ENCODE data around the gene KCNIP4. TPM values are rescaled to one million over a fixed set of nuclear protein-coding genes. Genes with fewer than 3 reads are reported as not detected.

The KCNIP4 gene
- total and polyA plus RNA-seq, 10 of the 15 experiments (the other 5 are each of a cell fraction or from before 2014, with no cell fraction given) = 0.03 to 0.23 (median 0.13) TPM; not detected in 7

DNA sequence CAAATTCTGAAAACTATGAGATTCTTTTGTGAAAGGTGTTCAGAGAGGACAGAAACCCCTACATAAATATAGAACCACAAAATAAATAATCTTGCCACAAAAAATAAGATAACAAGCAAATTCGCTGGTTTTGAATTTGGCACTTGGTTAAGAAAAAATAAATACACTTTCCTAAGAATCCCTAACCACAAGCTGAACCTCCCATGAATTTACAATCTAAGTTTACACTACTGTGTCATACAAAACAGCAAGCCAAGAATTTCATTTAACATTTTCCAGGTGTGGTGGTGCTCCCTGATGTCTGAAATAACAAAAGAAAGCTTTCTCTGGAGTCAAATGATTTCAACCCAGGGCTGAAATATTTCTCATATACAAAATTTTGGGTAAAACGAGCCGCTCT lies 121.0 kb downstream of the KCNIP4 start (continued):
- TF ChIP-seq, protein P1, sequence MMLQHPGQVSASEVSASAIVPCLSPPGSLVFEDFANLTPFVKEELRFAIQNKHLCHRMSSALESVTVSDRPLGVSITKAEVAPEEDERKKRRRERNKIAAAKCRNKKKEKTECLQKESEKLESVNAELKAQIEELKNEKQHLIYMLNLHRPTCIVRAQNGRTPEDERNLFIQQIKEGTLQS (IDR thresholded peaks at IDR 0.05; ENCODE audit: borderline replicate concordance, extremely low read depth, low read depth, low read length) = no peak
- no peak for TF ChIP-seq ASH2L (IDR thresholded peaks at IDR 0.05; ENCODE audit: borderline replicate concordance, low read depth)

DNA sequence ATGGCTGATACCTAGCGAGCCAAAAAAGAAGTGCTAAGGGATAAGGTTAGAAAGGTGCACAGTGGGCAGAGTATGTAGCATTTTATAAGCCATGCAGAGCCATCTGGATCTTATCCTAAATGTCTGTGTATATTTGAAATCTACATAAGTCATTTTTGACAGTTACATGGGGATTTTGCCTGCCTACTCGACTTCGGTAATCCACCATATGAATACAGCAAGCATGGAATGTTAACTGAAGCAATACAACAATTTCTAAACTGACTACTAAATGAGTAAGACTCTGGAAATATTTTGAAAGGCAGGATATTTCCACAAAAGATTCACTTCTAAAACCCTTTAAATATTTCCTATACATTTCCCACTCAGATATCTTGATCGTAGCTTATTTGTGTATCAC lies 122.5 kb downstream of the KCNIP4 start:
- Histone ChIP-seq H3K79me2 (ENCODE audit: control insufficient read depth, insufficient read depth, low read length) (no peaks in the 10 kb centered on the region), H3K9ac (ENCODE audit: control insufficient read depth, insufficient read depth, low read length) (no peak overlapping the region), H3K27ac (ENCODE audit: control insufficient read depth, insufficient read depth) (no peak overlapping the region), H3K9me3 (replicated peaks; ENCODE audit: control insufficient read depth, insufficient read depth, low read length) (no peaks in the 10 kb centered on the region), H2AFZ (ENCODE audit: control insufficient read depth, low read depth, low read length) (no peak overlapping the region), H3K4me1 (ENCODE audit: control insufficient read depth, insufficient read depth, low read length) (no peaks in the 10 kb centered on the region), H4K20me1 (ENCODE audit: control insufficient read depth, insufficient read depth) (no peaks in the 10 kb centered on the region), H3K36me3 (ENCODE audit: control insufficient read depth in 2 of 2, insufficient read depth in 2 of 2, low read length in 1 of 2) (no peaks in the 10 kb centered on the region), H3K27me3 (replicated peaks in 1 of 2; ENCODE audit: control insufficient read depth in 2 of 2, insufficient read depth in 2 of 2, low read length in 1 of 2) (no peaks in the 10 kb centered on the region), H3K4me3 (no peak overlapping the region), H3K4me2 (ENCODE audit: control insufficient read depth, insufficient read depth) (no peak overlapping the region)
- in situ Hi-C loops (cut with MboI) (no loop called here), intact Hi-C loops (cut with micrococcal nuclease; ENCODE audit: unreplicated experiment) (no loop called here)
- TF ChIP-seq SMC3 (IDR thresholded peaks at IDR 0.05; ENCODE audit: borderline replicate concordance, low read length) (no peak), SREBF2 (IDR thresholded peaks at IDR 0.05; ENCODE audit: low read length) (no peak), BMI1 (IDR thresholded peaks at IDR 0.05; ENCODE audit: borderline replicate concordance) (no peak), FOXM1 (IDR thresholded peaks at IDR 0.05; ENCODE audit: low read depth, low read length) (no peak), CBFB (IDR thresholded peaks at IDR 0.05; ENCODE audit: low read depth) (no peak), NFYA (IDR thresholded peaks at IDR 0.05; ENCODE audit: borderline replicate concordance, low read depth, low read length) (no peak), EED (IDR thresholded peaks at IDR 0.05; ENCODE audit: low read depth) (no peak), SREBF1 (IDR thresholded peaks at IDR 0.05; ENCODE audit: low read length) (no peak), JUNB (IDR thresholded peaks at IDR 0.05) (no peak), CBX5 (IDR thresholded peaks at IDR 0.05; ENCODE audit: low read depth) (no peak), IKZF1 (conservative IDR thresholded peaks at IDR 0.05) (no peak), TCF3 (IDR thresholded peaks at IDR 0.05; ENCODE audit: borderline replicate concordance, insufficient read depth, low read depth, low read length) (no peak), NFIC (IDR thresholded peaks at IDR 0.05; ENCODE audit: low read depth, low read length) (no peak), IKZF2 (IDR thresholded peaks at IDR 0.05) (no peak), SUZ12 (IDR thresholded peaks at IDR 0.05; ENCODE audit: unreplicated experiment) (no peak)
- TF ChIP-seq, protein P2, sequence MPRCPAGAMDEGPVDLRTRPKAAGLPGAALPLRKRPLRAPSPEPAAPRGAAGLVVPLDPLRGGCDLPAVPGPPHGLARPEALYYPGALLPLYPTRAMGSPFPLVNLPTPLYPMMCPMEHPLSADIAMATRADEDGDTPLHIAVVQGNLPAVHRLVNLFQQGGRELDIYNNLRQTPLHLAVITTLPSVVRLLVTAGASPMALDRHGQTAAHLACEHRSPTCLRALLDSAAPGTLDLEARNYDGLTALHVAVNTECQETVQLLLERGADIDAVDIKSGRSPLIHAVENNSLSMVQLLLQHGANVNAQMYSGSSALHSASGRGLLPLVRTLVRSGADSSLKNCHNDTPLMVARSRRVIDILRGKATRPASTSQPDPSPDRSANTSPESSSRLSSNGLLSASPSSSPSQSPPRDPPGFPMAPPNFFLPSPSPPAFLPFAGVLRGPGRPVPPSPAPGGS (IDR thresholded peaks at IDR 0.05; ENCODE audit: borderline replicate concordance, insufficient read depth, low read depth, low read length, poor library complexity, severe bottlenecking) = no peak
- TF ChIP-seq, protein P3, sequence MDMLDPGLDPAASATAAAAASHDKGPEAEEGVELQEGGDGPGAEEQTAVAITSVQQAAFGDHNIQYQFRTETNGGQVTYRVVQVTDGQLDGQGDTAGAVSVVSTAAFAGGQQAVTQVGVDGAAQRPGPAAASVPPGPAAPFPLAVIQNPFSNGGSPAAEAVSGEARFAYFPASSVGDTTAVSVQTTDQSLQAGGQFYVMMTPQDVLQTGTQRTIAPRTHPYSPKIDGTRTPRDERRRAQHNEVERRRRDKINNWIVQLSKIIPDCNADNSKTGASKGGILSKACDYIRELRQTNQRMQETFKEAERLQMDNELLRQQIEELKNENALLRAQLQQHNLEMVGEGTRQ (IDR thresholded peaks at IDR 0.05; ENCODE audit: borderline replicate concordance, low read depth, low read length) = no peak
- BruUV-seq (replicated peaks) = no TSS peak
- 56% methylated on average over 4 of the region's 4 CpGs for WGBS (ENCODE audit: insufficient coverage, insufficient replicate concordance, low lambda C conversion rate, missing lambda C conversion rate)
- no peak for FAIRE-seq
- ATAC-seq = no peak
- CTCF ChIA-PET = interaction anchor here (0.6 kb wide), 1 partner anchor 304 kb away, joined by 3 read pairs; no protein-coding TSS in a partner anchor
- SMC1A ChIA-PET (ENCODE audit: uncharacterized antibody, unreplicated experiment) = no interaction called here
- DNase-seq (ENCODE audit: low read depth, low spot score) = no peak
- POLR2A ChIA-PET = no interaction called here
- RAD21 ChIA-PET (ENCODE audit: unreplicated experiment) = no interaction called here

All from GM12878 (cell line).